ENCODE data around the gene MCRIP2.
"Not testable (repeated sequence)": the region's sequence is repeated elsewhere in the genome, so short reads cannot be mapped to it uniquely, and the experiment has no call there.

The MCRIP2 gene
- total RNA-seq: 17.7 to 104 (median 61.4) reads per million in 18 experiments

GRCh38 chr16:641326-642188 is at the start of gene MCRIP2:
Gene MCRIP2, plus strand, starts transcription at chr16:641828. Its CDS starts 164 bp downstream, at chr16:641992.
- peak; percentile 89 to 96 for DNase-seq

GRCh38 chr16:591892-592517 is 49.6 kb upstream of the MCRIP2 start:
- no peak for DNase-seq

- DNase-seq: peak; percentile 74 to 77
These were observed 48.9 kb upstream of the MCRIP2 start for GRCh38 chr16:592518-593306.

GRCh38 chr16:593406-593805 is 48.2 kb upstream of the MCRIP2 start:
- DNase-seq: no peak

GRCh38 chr16:593807-594206 is 47.8 kb upstream of the MCRIP2 start:
- no peak for DNase-seq

GRCh38 chr16:595094-595528 is 46.5 kb upstream of the MCRIP2 start:
- no peak for DNase-seq

GRCh38 chr16:595942-596735 is 45.5 kb upstream of the MCRIP2 start:
- peak; percentile 31 to 54 for DNase-seq

GRCh38 chr16:596736-597060 is 44.9 kb upstream of the MCRIP2 start:
- DNase-seq: no peak

- DNase-seq: not testable (repeated sequence)
These were observed 44.0 kb upstream of the MCRIP2 start for GRCh38 chr16:597655-598054.

GRCh38 chr16:598823-599739 is 42.5 kb upstream of the MCRIP2 start:
- no peak for DNase-seq

GRCh38 chr16:600781-601180 is 40.8 kb upstream of the MCRIP2 start:
- peak in 1 of 2 donors; percentile 9 for DNase-seq

- DNase-seq: no peak
These were observed 37.7 kb upstream of the MCRIP2 start for GRCh38 chr16:603933-604332.

- DNase-seq: no peak
These were observed 34.8 kb upstream of the MCRIP2 start for GRCh38 chr16:606656-607307.

GRCh38 chr16:608019-608418 is 33.6 kb upstream of the MCRIP2 start:
- no peak for DNase-seq

GRCh38 chr16:609316-609715 is 32.3 kb upstream of the MCRIP2 start:
- no peak for DNase-seq

GRCh38 chr16:609984-610383 is 31.6 kb upstream of the MCRIP2 start:
- DNase-seq: no peak

- DNase-seq: peak; percentile 53 to 68
These were observed 30.9 kb upstream of the MCRIP2 start for GRCh38 chr16:610513-611381.

- no peak for DNase-seq
These were observed 26.5 kb upstream of the MCRIP2 start for GRCh38 chr16:615122-615521.

GRCh38 chr16:616733-617586 is 24.7 kb upstream of the MCRIP2 start:
- no peak for DNase-seq
